IMR-90 (cell line): Measurements from ENCODE around the gene FCHSD2.

Experiments
- CTCF ChIP-seq: conservative IDR thresholded peaks from 2 replicates; pipeline ENCODE4 v1.5.1; 2012; ENCODE audit warnings: mild to moderate bottlenecking, low read depth, low read length, improper control_type of control experiment
- MAFK ChIP-seq: IDR thresholded peaks from 2 replicates; pipeline ENCODE4 v1.6.1; 2012; ENCODE audit warnings: low read depth, low read length, improper control_type of control experiment
- NFE2L2 ChIP-seq: fragments of 150-350 bp; IDR thresholded peaks from 2 replicates; pipeline ENCODE4 v1.6.1; 2016; ENCODE audit warnings: low read depth, mild to moderate bottlenecking, low read length
- POLR2A ChIP-seq: IDR thresholded peaks from 2 replicates; pipeline ENCODE4 v1.6.1; 2012; ENCODE audit warnings: mild to moderate bottlenecking, low read depth, low read length
- RCOR1 ChIP-seq: IDR thresholded peaks from 2 replicates; pipeline ENCODE4 v1.6.1; 2012; ENCODE audit warnings: mild to moderate bottlenecking, low read length, improper control_type of control experiment; ENCODE audit not compliant: insufficient replicate concordance
- RFX5 ChIP-seq: IDR thresholded peaks from 2 replicates; pipeline ENCODE4 v1.8.0; 2012; ENCODE audit warnings: low read depth, mild to moderate bottlenecking, low read length, moderate library complexity
- USF2 ChIP-seq: fragments of 150-350 bp; IDR thresholded peaks from 2 replicates; pipeline ENCODE4 v1.6.1; 2017; ENCODE audit warnings: mild to moderate bottlenecking, antibody characterized with exemption, low read length, low read depth

- no peak for TF ChIP-seq POLR2A
- TF ChIP-seq CTCF, result no peak
- TF ChIP-seq RFX5, result no peak
- TF ChIP-seq RCOR1, result no peak
- no peak for TF ChIP-seq USF2
- TF ChIP-seq MAFK, result no peak
- TF ChIP-seq NFE2L2, result no peak
Observed at GRCh38 chr11:72901374-72901773, 240.7 kb downstream of the FCHSD2 start.
